Activated CD4-positive, alpha-beta T cell treated with anti-CD3 and anti-CD28 coated beads for 4 hours (primary cell): ENCODE data around the gene PPFIA4.

Experiments used
- DNase-seq, 2 donors: peaks; one replicate each; pipeline ENCODE4 v3.0.0-alpha.2; 2020

PPFIA4 gene

GRCh38 chr1:203041351-203041932 is 15.2 kb downstream of the PPFIA4 start:
- no peak for DNase-seq

GRCh38 chr1:203043830-203044545 is 17.7 kb downstream of the PPFIA4 start:
- DNase-seq: no peak

GRCh38 chr1:203044546-203045250 is 18.4 kb downstream of the PPFIA4 start:
- no peak for DNase-seq

GRCh38 chr1:203045336-203045735 is 19.0 kb downstream of the PPFIA4 start:
- no peak for DNase-seq

- no peak for DNase-seq
Observed at GRCh38 chr1:203045821-203046594, 19.7 kb downstream of the PPFIA4 start.

GRCh38 chr1:203046984-203047630 is 20.8 kb downstream of the PPFIA4 start:
- DNase-seq: no peak

- DNase-seq: no peak
Observed at GRCh38 chr1:203048086-203048485, 21.8 kb downstream of the PPFIA4 start.

- no peak for DNase-seq
Observed at GRCh38 chr1:203048555-203049051, 22.3 kb downstream of the PPFIA4 start.

GRCh38 chr1:203049077-203049476 is 22.8 kb downstream of the PPFIA4 start:
- DNase-seq: no peak

GRCh38 chr1:203049576-203050180 is 23.4 kb downstream of the PPFIA4 start:
- DNase-seq: no peak

- DNase-seq: no peak
Observed at GRCh38 chr1:203050826-203051225, 24.5 kb downstream of the PPFIA4 start.

- no peak for DNase-seq
Observed at GRCh38 chr1:203051841-203052324, 25.6 kb downstream of the PPFIA4 start.

- DNase-seq: no peak
Observed at GRCh38 chr1:203052601-203053000, 26.3 kb downstream of the PPFIA4 start.

- DNase-seq: no peak
Observed at GRCh38 chr1:203054184-203054583, 27.9 kb downstream of the PPFIA4 start.

GRCh38 chr1:203054642-203055041 is 28.4 kb downstream of the PPFIA4 start:
- no peak for DNase-seq

- DNase-seq: no peak
Observed at GRCh38 chr1:203055161-203055799, 29.0 kb downstream of the PPFIA4 start.

- no peak for DNase-seq
Observed at GRCh38 chr1:203056012-203056411, 29.7 kb downstream of the PPFIA4 start.

- DNase-seq: no peak
Observed at GRCh38 chr1:203056516-203056915, 30.2 kb downstream of the PPFIA4 start.

GRCh38 chr1:203057911-203058675 is 31.8 kb downstream of the PPFIA4 start:
- no peak for DNase-seq

- no peak for DNase-seq
Observed at GRCh38 chr1:203058676-203058935, 32.3 kb downstream of the PPFIA4 start.

- DNase-seq: no peak
Observed at GRCh38 chr1:203059485-203059884, 33.2 kb downstream of the PPFIA4 start.
